GM19372 (cell line): Measurements from ENCODE around the gene DNAH3.
"Not testable (repeated sequence)": the region's sequence is repeated elsewhere in the genome, so short reads cannot be mapped to it uniquely, and the experiment has no call there.

ENCODE experiments used
- ATAC-seq: cut with Tn5 transposase; IDR thresholded peaks from one replicate; pipeline ENCODE4 v1.9.1; 2021; ENCODE audit warnings: mild to moderate bottlenecking, low read depth, moderate library complexity; ENCODE audit not compliant: unreplicated experiment

The DNAH3 gene, protein sequence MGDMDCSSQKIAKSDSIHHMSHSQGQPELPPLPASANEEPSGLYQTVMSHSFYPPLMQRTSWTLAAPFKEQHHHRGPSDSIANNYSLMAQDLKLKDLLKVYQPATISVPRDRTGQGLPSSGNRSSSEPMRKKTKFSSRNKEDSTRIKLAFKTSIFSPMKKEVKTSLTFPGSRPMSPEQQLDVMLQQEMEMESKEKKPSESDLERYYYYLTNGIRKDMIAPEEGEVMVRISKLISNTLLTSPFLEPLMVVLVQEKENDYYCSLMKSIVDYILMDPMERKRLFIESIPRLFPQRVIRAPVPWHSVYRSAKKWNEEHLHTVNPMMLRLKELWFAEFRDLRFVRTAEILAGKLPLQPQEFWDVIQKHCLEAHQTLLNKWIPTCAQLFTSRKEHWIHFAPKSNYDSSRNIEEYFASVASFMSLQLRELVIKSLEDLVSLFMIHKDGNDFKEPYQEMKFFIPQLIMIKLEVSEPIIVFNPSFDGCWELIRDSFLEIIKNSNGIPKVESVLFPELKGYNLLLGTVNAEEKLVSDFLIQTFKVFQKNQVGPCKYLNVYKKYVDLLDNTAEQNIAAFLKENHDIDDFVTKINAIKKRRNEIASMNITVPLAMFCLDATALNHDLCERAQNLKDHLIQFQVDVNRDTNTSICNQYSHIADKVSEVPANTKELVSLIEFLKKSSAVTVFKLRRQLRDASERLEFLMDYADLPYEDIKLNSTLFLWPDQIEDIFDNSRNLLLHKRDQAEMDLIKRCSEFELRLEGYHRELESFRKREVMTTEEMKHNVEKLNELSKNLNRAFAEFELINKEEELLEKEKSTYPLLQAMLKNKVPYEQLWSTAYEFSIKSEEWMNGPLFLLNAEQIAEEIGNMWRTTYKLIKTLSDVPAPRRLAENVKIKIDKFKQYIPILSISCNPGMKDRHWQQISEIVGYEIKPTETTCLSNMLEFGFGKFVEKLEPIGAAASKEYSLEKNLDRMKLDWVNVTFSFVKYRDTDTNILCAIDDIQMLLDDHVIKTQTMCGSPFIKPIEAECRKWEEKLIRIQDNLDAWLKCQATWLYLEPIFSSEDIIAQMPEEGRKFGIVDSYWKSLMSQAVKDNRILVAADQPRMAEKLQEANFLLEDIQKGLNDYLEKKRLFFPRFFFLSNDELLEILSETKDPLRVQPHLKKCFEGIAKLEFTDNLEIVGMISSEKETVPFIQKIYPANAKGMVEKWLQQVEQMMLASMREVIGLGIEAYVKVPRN (N-terminal part only)

DNA sequence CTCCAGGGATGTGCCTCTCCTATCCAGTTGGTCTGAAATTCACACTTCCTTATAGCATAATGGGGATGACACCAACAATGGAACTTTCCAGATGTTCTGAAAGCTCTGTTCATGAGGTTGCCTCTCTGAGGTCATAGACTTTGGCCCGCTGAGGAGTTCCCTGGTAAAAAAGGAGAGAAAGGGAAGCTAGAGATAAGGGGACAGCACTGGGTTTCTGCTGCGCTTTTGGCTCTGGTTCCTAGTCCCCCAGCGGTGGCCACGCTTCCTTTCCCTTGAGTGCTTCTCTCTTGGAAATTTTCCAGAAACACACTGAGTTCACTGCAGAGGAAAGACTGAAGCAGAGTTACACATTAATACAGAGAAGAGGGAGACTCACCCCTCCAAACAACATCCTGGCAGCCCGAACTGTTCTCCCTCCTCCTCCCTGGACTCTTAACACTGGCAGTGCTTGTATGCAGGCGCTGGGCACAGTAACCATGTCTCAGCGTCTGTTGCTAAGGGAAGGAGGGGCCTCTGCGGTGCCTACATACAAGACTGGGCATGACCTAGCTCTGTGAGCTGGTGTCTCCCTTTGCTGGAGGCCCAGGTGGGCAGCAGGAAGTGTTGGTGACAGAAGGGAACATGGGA lies at the start of gene DNAH3:
TSS of gene DNAH3 (minus strand) at position 472 of the 627 bp plus-strand sequence. CDS start 527 bp downstream, outside the sequence.
- no peak for ATAC-seq

DNA sequence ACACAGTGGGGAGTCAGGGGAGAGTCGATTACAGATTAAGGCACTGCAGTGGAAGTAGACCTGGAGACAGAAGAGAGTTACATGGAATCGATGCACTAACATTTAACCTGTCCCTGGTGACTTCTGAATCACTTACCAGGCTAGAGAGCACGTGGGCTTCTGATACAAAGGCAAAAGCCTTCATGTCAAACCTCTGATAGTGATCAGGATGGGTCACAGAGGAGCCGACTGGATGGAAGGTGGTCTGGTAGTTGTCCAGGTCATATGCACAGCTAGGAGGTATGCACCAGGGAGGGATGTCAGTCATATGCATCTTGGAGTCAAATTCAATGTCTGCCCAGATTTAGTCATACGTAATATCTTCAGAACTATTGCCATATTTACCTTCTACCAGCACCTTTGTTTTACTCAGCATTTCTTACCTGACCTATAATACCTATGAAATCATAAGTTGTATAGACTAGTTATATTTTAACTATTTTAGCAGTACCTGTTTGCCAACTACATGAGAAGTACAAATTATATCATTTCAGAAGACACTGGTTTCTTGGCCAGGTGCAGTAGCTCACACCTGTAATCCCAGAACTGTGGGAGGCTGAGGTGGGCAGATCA lies 49.1 kb upstream of the DNAH3 start:
- ATAC-seq = no peak

DNA sequence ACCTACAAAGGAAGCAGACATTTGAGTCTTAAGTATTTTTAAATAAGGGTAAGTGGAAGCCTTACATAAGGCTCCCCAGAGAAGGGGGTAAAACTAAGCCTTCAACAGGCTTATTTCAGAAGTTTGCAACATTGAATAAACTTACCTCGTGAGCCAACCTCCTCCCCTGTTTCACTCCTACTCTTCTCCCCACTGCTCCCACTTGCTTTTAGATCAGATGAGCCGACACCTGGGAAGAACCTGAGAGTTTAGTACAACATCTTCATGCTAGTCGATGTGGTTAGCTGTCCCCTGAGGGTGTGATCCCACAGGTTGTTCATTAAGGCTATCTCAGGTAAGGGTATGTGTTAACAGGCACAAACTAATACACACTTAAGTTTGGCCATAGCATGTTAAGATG lies 47.0 kb upstream of the DNAH3 start:
- no peak for ATAC-seq

DNA sequence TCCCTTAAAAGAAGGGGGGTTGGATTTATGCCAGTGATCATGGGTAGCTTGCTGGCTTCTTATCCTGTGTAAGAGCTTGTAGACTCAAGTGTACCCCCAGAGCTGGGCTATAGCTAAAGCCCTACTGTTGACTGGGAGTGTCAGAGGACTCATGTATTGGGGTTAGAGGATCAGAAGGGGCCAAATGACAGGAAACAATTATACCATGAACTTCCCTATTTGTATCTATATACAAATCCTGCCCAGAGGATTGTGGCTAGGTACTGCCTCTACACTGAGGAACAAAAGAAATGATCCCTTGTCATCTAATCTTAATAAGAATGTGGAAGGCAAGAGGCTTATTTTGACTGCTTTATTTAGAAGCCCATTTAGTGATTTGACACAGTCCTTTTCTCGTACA lies 46.5 kb upstream of the DNAH3 start:
- ATAC-seq = no peak

DNA sequence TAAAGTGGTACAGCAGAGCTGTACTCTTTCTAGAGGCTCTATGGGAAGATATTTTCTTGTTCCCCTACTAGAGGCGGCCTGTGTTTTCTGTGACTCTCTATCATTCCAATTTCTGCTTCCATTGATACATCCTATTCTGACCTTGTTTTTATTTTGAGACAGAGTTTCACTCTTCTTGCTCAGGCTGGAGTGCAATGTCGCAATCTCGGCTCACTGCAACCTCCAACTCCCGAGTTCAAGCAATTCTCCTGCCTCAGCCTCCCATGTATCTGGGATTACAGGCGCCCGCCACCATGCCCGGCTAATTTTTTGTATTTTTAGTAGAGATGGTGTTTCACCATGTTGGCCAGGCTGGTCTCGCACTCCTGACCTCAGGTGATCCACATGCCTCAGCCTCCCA lies 44.7 kb upstream of the DNAH3 start:
- not testable (repeated sequence) for ATAC-seq

DNA sequence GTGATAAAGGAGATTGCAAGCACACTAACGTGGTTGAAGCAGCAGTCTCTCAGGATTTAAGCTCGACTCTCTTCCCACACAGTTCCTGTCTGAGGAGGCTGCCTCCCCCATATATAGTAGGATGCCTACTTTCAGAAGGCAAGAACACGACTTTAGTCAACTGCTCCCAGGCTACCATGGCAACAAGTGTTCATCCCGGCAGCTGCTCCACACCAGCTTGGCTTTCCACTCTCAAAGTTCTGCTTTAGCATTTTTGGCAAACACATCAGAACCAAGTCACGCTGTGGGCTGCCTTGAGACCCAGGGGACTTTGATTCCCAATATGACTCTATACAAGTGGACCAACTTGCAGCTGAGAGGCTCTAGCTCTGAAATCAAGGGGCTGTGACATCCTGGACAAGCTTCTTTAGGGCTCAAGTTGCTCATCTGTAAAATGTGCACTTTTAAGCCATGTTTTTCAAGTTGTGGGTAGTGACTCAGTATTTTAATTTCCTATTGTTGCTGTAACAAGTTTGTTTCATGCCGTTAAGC lies 44.2 kb upstream of the DNAH3 start:
- ATAC-seq = no peak

DNA sequence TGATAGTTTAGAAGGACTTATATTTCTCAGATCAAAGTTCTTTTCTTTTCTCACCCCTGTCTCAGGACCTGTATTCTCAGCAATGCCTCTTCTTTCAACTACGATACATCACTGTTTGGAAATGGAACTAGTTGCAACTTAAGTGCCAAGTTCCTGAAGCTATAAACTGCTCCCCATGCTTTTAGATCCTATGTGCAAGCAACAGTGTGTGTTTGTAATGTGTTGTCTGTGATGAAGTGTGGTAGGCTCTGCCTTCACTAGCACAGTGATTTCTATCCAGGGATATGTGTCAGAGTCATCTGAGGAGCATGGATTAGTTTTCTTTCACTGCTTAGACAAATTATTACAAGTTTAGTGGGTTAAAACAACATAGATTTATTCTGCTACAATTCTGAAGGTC lies 42.3 kb upstream of the DNAH3 start:
- no peak for ATAC-seq

DNA sequence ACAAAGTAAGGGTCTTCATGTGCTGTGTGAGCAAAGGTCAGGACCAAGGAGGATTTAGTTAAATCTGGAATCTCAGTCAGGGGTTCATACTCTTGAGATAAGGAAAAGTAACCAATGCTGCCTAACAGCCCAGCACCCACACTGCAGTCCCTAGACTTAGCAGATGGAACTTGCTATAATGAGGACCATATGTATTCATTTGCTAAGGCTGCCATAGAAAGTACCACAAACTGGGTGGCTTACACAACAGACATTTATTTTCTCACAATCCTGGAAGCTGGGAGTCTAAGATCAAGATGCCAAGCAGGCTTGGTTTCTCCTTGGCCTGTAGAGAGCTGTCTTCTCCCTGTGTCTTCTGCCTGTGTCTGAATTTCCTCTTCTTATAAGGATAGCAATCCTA lies 40.0 kb upstream of the DNAH3 start:
- no peak for ATAC-seq

DNA sequence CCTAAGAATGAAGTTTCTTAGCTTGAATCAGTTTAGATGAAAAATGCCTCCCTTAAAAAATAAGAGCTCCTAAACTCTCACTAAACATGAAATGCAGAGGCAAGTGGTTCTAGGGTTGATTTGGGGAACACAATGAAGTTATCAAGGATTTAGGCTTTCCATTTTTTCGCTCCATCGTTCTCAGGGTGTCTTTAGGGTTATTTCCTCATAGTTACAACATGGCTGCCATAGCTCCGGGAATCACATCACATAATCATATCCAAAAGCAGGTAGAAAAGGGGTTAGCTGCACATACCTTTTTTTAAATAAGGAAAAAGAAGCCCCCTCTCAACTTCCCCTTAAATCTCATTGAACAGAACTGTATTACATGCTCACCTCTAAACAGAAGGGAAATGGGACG lies 39.4 kb upstream of the DNAH3 start:
- no peak for ATAC-seq

DNA sequence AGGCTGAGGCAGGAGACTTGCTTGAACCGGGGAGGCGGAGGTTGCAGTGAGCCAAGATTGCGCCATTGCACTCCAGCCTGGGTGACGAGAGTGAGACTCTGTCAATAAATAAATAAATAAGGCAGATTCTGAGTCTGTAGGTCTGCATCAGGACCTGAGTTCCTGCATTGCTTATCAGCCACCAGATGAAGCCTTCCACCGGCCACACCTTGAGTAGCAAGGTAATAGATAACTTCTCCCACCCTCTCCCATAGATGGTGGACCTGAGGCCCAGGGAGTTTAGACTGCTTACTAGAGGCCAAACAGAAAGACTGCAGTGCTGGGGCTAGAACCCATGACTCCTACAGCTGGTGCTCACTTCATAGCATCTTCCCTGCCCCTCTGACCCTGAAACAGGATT lies 38.7 kb upstream of the DNAH3 start:
- ATAC-seq = no peak

DNA sequence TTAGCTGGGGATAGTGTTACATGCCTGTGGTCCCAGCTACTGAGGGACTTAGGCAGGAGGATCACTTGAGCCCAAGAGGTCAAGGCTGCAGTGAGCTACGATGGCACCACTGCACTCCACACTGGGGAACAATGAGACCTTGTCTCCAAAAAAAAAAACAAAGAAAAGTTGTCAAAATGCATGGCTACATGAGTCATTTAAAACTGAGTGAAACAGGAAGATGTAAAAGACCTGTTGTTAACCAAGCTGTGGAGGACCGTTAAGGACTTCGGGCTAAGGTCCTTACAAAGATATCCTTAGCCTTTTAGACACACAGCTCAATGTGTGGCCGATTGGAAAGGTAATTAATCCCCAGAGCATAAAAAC lies 35.7 kb upstream of the DNAH3 start:
- no peak for ATAC-seq

DNA sequence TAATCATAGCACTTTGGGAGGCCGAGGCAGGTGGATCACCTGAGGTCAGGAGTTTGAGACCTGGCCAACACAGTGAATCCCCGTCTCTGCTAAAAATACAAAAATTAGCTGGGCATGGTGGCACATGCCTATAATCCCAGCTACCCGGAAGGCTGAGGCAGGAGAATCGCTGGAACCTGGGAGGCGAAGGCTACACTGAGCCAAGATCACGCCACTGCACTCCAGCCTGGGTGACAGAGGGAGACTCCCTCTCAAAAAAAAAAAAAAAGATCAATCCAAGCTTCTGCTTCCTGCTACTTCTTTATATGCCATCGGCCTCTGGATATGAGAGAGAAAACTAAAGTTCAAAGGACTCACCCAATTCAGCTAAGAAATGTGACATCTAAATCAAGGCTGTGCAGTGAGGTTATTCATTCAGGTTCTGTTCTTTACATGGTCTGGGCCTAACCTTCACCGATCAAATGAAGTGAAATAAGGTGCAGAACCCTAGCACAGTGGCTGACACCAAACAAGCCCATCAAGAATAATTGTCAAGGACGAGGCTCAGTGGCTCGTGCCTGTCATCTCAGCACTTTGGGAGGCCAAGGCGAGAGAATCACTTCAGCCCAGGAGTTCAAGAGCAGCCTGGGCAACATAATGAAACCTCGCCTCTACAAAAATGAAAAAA lies 35.1 kb upstream of the DNAH3 start:
- no peak for ATAC-seq

DNA sequence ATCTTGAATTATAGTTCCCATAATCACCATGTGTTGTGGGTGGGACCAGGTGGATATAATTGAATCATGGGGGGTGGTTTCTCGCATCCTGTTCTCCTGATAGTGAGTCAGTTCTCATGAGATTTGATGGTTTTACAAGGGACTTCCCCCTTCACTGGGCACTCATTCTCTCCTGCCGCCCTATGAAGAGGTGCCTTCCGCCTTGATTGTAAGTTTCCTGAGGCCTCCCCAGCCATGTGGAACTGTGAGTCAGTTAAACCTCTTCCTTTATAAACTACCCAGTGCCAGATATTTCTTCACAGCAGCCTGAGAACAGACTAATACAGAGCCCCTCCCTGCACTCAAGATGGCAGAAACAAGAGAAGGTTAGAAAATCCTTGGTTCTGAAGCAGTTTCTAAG lies 34.2 kb upstream of the DNAH3 start:
- ATAC-seq = no peak

DNA sequence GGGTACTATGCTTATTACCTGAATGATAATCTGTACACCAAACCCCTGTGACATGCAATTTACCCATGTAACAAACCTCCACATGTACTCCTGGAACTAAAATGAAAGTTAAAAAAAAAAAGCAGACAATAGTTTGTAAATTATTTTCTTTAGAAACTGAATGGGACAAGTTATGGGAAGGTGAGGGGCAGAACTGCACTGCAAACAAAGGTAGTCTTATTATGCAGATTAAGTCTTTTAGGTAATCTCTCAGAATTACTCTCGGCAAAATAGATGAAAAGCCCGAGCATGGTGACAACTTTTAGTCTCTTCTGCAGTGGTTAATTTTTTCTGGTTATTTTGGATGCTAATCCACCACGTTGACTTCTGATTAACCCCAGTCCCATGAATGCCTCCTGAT lies 33.3 kb upstream of the DNAH3 start:
- ATAC-seq = no peak

DNA sequence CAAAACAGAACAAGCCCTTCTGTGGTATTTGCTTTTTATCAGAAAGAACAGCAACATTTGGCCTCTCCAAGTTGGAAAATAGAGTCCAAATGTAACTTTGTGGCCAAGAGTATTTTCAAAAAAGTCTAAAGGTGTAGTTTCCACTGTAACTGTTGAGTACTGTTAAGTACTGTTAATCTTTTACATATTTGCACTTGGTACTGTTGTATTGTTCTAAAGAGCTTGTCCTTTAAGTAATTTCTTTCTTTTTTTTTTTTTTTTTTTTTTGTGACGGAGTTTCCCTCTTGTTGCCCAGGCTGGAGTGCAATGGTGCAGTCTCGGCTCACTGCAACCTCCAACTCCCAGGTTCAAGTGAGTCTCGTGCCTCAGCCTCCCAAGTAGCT lies 29.3 kb upstream of the DNAH3 start:
- ATAC-seq = no peak

DNA sequence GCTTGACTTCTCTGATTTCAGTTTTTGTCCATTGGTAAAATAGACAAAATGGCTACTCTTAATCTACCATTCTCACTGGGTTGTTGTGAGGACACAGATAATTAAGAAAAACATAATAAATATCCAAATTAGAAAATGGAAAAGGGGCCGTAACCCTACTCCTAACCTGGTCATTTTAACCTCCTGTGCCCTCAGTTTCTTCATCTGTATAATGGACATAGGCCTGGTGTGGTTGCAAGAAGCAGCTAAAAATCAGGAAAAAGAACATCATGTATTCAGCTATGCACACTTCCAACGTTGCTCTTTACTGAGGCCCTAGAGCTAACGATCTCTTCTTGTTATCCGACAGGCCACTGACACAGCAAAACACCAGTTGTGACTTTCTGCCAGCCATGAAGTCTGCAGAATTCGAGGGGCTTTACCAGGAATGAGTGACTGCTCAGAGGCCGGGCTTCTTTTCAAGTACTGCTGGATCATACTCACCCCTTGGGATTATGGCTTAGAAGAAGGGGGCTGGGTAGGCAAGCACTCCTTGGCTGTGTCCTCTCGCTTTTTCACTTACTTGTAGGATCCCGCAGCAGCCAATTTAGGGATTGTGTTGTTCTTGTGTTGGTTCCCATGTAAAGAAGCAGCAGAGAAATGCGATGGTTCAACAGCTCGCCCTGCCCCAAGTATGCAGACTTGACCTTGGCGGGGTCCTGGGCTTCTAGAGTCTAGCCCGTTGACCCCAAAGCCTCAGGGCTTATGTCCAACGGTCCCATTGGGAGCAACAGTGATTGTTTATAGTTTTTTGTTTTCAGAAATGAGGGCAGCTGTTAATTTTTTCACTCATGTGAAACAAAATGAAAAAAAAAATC lies 28.7 kb upstream of the DNAH3 start:
- ATAC-seq = no peak

DNA sequence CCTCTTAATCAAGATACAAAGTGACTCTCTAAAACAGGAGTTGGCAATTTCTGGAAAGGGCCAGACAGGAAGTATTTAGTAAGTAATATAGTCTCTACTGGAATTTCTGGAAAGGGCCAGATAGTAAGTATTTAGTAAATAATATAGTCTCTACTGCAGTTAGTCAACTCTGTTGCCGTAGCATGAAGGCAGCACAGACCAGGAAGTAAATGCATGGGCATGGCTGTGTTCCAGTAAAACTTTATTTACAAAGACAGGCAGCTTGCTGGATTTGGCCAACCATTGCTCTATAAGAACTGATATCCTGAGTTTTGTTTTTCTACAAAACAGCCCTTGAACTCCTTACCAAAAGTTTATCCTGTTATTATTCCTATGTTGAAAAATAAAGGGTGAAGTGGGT lies 24.8 kb upstream of the DNAH3 start:
- no peak for ATAC-seq

DNA sequence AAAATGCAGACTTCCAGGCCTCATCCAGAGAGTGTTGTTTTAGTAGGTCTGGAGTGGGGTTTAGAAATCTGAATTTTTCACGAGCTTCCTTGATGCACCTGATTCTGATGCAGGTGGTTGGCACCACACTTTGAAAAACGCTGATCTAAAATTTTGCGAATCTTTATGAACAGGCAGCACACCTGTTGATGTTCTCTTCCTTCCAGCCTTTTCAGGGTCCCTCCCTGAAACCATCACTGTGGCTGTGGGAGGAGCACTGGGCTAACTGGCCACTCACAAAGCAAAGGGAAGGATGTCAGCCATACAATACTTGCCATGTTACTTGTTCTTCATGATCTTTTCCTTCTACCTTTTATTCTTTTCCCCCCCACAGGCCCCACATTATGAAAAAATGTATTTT lies 22.0 kb upstream of the DNAH3 start:
- no peak for ATAC-seq

DNA sequence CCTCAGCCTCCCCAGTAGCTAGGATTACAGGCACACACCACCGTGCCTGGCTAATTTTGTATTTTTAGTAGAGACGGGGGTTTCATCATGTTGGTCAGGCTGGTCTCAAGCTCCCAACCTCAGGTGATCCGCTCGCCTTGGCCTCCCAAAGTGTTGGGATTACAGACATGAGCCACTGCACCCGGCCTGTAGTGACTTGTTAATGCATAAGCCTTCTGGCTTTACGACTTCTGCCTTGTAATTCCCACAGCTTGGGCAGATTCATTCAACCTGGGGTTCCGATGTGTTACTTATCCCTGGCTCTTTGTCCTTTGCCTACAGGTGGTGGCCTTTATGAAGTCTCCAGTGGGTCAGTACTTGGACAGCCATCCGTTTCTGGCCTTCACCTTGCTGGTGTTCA lies 19.5 kb upstream of the DNAH3 start:
- not testable (repeated sequence) for ATAC-seq
